Esophagus muscularis mucosa (tissue), 4 donors: Measurements from ENCODE around the gene TSR1. TPM values are rescaled to one million over a fixed set of nuclear protein-coding genes. Genes with fewer than 3 reads are reported as not detected.

Source experiments
- DNase-seq: peaks from one replicate; pipeline ENCODE4 v3.0.0-alpha.2; 2017; ENCODE audit errors: extremely low spot score
- H3K27ac ChIP-seq, 4 donors: fragments of 200-600 bp; sonication (generic); replicated peaks in 1 of 4; 1 replicate in 3 of 4; 2 replicates in 1 of 4; pipeline ENCODE4 v1.5.1; 2016 to 2019; ENCODE audit warnings: mild to moderate bottlenecking in 1 of 4
- H3K27me3 ChIP-seq, 4 donors: fragments of 200-600 bp; sonication (generic); one replicate each; pipeline versions ENCODE4 v1.5.1 to v1.6.0; 2016 to 2019
- H3K36me3 ChIP-seq, 4 donors: fragments of 200-600 bp; sonication (generic); one replicate each; pipeline ENCODE4 v1.5.1; 2016 to 2019
- H3K4me1 ChIP-seq, 4 donors: fragments of 200-600 bp; sonication (generic); one replicate each; pipeline ENCODE4 v1.5.1; 2016 to 2019
- H3K4me3 ChIP-seq, 4 donors: fragments of 200-600 bp; sonication (generic); 1 replicate in 2 of 4; 2 replicates in 2 of 4; pipeline ENCODE4 v1.5.1; 2016 to 2019; ENCODE audit warnings: mild to moderate bottlenecking in 4 of 4, moderate library complexity in 1 of 4
- H3K9me3 ChIP-seq, 4 donors: fragments of 200-600 bp; sonication (generic); 1 replicate in 3 of 4; 2 replicates in 1 of 4; pipeline ENCODE4 v1.5.1; 2016 to 2019
- EP300 ChIP-seq: sonication (generic); formaldehyde crosslinking; IDR thresholded peaks from one replicate; pipeline ENCODE4 v1.6.1; 2017; ENCODE audit warnings: antibody characterized with exemption
- POLR2A ChIP-seq: fragments of 450-650 bp; IDR thresholded peaks from one replicate; pipeline ENCODE4 v1.6.1; 2017; ENCODE audit warnings: antibody characterized with exemption, moderate library complexity, mild to moderate bottlenecking, low read depth
- POLR2AphosphoS5 ChIP-seq, 2 donors: sonication (generic); formaldehyde crosslinking; IDR thresholded peaks; one replicate each; pipeline ENCODE4 v1.6.1; 2017; ENCODE audit warnings: antibody characterized with exemption in 2 of 2
- WGBS: methylation state at CpG from one replicate; pipeline ENCODE4 v1.1.5; 2018; 5-methylcytosine and 5-hydroxymethylcytosine counted together
- intact Hi-C: fragments of 100-400 bp; cut with DNase I; formaldehyde crosslinking; loops from one replicate; pipeline ENCODE4 v1.15.1; 2023
- total RNA-seq, 4 donors: library from RNA; depleted of rRNA; stranded (reverse); fragments of >200 nt; gene quantifications; one replicate each; pipeline versions ENCODE4 v1.1.0 to v1.2.1, GENCODE V29; 2016
- TF ChIP-seq, protein P1 (sequence below), 3 experiments: fragments of 200-600 bp in 2 of 3; fragments of 450-650 bp in 1 of 3; sonication (generic) in 2 of 3; IDR thresholded peaks; one replicate each; pipeline ENCODE4 v1.5.1; 2017 to 2019; ENCODE audit warnings: antibody characterized with exemption in 3 of 3, mild to moderate bottlenecking in 2 of 3, moderate library complexity in 1 of 3

The TSR1 gene
- total RNA-seq = 10 to 100 TPM; 49.0 to 57.2 (median 55.1) TPM

DNA sequence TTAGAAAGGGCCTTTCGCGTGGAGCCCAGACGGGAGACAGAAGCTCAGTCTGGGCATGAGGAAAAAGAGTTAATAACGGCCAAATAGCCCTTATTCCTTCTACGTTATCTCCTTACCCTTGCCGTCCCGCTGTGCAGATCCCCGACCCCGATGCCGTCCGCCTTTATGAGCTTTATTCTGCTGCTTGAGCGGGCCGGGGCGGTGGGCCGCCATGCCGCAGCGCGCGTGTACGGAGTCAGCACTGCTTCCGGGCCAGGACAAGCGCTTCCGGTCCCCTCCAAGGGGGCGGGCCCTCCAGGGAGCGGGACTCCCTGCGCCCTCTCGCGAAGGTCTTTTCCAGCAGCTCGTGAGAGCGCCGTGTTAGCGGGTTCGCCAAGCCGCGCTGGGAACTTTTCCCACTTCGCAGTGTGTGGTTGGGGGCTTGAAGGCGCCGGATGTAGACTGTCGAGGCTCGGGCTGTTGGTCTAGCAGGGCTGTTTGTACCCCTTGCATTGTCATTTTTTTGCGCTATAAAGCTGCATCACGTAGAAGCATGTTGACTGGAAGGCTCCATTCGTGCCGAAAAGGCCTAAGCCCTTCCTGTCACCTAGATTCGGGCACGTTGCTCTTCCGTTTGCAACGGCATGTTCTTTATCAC is at the start of gene TSR1:
Gene TSR1 (minus strand): TSS at position 243 of the 637 bp plus-strand sequence. CDS start 30 bp downstream, at position 213.
- no peaks in the 10 kb centered on the region for H3K9me3 ChIP-seq
- DNase-seq = no peak
- TF ChIP-seq POLR2A (peak; percentile 57), POLR2AphosphoS5 (IDR thresholded peaks at IDR 0.05) (peak; percentile 95 to 97), EP300 (no peak)
- TF ChIP-seq, protein P1, sequence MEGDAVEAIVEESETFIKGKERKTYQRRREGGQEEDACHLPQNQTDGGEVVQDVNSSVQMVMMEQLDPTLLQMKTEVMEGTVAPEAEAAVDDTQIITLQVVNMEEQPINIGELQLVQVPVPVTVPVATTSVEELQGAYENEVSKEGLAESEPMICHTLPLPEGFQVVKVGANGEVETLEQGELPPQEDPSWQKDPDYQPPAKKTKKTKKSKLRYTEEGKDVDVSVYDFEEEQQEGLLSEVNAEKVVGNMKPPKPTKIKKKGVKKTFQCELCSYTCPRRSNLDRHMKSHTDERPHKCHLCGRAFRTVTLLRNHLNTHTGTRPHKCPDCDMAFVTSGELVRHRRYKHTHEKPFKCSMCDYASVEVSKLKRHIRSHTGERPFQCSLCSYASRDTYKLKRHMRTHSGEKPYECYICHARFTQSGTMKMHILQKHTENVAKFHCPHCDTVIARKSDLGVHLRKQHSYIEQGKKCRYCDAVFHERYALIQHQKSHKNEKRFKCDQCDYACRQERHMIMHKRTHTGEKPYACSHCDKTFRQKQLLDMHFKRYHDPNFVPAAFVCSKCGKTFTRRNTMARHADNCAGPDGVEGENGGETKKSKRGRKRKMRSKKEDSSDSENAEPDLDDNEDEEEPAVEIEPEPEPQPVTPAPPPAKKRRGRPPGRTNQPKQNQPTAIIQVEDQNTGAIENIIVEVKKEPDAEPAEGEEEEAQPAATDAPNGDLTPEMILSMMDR (IDR thresholded peaks at IDR 0.05) = peak in 2 of 3 experiments; percentile 26 to 41
- peak within 1 kb of the TSS; percentile 83 to 99 (median 97) for H3K4me3 ChIP-seq
- peaks cover 33 to 47% (median 41%) of the 10 kb centered on the region in 4 donors for H3K36me3 ChIP-seq
- intact Hi-C loops = loop anchor here (5.0 kb wide), 1 partner anchor 71 kb away; no protein-coding TSS in a partner anchor
- WGBS = under 1% methylated on average over 39 of the region's 48 CpGs
- H3K27ac ChIP-seq = peak within 1 kb of the TSS; percentile 89 to 95 (median 94)
- peaks cover 14 to 36% (median 32%) of the 10 kb centered on the region in 4 donors for H3K4me1 ChIP-seq
- no peaks in the 10 kb centered on the region for H3K27me3 ChIP-seq

DNA sequence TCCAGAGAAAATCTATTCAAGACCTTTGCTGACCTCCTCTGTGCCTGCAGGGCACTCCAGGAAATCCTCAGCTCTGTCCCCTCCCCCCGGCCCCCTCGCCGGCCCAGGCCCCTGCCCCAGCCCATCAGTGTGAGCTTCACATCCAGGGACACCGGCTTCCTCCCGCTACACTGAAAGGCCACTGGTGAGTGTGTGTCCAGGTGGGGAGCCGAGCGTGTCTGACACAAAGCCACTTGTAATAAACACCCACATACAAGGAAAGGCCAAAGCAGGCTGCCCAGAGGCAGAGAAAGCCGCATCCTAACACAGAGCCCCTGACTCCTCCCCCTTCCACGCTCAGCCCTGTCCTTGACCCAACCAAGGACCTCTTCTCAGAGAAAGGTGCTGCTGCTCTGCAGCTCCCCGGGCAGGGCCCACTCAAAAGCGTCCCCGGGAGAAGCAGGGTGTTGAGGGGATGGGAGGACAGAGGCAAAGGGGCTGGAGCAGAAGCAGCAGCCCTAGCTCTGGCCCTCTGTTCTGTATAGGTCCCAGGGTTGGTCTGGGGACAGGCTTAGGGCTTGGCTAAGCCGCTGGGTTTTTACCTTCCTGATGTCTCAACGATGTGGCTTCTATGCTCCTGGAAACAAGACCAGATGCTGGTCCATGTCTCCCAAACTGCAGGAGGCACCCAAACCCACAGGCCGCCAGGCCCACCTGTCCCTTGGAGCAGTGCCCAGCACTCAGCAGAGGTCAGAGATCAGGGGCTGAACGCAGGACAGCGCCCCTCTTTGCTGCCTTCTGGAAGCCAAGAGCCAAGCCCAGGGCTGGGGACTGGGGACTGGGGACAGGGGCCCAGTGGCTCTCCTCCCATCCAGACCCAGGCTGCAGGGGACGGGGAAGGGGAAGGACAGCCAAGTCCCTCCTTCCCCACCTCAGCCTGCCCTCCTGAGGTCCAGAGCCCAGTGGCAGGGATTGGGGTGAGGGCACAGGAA is 49.3 kb upstream of the TSR1 start:
- no peak overlapping the region for H3K4me3 ChIP-seq
- 52% methylated on average over 11 of the region's 18 CpGs for WGBS
- DNase-seq = no peak
- peaks cover 12 to 82% (median 53%) of the 10 kb centered on the region in 4 donors for H3K4me1 ChIP-seq
- TF ChIP-seq EP300 (no peak), POLR2AphosphoS5 (IDR thresholded peaks at IDR 0.05) (no peak), POLR2A (no peak)
- TF ChIP-seq, protein P1 (IDR thresholded peaks at IDR 0.05) = no peak
- no peaks in the 10 kb centered on the region for H3K9me3 ChIP-seq
- H3K36me3 ChIP-seq = peaks cover 6 to 59% (median 46%) of the 10 kb centered on the region in 4 donors
- H3K27ac ChIP-seq = peak overlapping the region in 2 of 4 donors; percentile 8 to 20
- H3K27me3 ChIP-seq = no peaks in the 10 kb centered on the region
- intact Hi-C loops = no loop called here

DNA sequence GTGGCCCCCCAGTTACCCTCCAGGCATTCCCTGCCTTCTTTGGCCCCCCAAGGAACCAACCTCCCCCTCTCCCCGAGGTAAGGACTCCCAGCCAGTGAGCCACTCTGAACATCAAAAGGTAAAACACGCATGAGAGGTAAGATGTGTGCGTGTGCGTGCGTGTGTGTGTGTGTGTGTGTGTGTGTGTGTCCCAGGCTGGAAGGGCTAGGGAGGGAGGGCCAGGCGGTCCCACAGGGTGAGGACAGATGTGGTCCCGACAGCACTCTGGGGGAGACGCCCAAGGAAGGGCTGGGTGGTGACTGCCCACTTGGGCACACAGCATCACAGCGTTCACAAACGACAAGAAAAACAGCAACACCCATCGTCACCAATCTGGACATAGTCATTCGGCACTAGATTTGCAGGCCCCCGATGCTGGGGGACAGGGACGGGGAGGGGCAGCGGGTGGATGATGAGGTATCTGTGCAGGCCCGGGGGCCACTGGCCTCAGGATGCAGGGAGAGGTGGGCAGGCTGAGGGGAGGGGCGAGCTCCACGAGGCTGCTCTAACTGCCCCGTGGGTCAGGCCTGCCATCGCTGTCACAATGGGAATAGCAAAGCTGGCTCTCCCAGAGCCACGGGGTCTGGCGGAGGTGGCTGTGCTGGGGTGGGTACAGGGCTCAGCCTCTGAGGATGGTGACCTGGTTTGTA is 48.3 kb upstream of the TSR1 start:
- Histone ChIP-seq H3K4me3 (no peak overlapping the region), H3K9me3 (no peaks in the 10 kb centered on the region), H3K27ac (peak overlapping the region in 2 of 4 donors; percentile 8 to 20), H3K36me3 (peaks cover 6 to 68% (median 55%) of the 10 kb centered on the region in 4 donors), H3K4me1 (peaks cover 3 to 73% (median 45%) of the 10 kb centered on the region in 4 donors), H3K27me3 (no peaks in the 10 kb centered on the region)
- DNase-seq = no peak
- WGBS = 79% methylated on average over 7 of the region's 22 CpGs
- TF ChIP-seq POLR2A = no peak
- TF ChIP-seq EP300 = no peak
- TF ChIP-seq, protein P1 (IDR thresholded peaks at IDR 0.05) = no peak
- TF ChIP-seq POLR2AphosphoS5 (IDR thresholded peaks at IDR 0.05) = no peak
- intact Hi-C loops = no loop called here

DNA sequence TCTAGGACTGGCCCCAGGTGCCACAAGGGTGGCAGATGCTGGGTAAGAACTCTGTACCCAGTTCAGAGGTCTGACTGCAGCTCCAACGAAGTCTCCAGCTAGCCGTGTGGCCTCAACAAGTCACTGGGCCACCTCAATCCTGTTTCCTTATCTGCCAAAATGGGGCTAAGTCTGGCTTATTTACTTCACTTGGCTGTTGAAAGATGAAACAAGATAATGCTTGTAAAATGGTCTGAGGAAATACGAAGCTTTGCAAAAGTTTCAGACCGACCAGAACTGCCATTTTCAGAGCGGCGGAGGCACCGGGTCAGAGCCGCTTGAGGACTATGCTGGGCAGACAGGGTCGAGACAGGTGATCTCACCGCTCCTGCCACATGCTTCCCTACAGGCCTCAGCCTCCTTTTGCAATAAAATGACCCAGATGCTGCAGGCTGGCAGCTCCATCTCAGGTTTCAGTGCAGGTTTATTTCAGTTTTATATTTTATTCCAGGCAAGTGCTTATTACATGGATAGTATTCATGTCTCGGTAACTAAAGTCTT is 47.4 kb upstream of the TSR1 start:
- TF ChIP-seq POLR2A (no peak), EP300 (no peak), POLR2AphosphoS5 (IDR thresholded peaks at IDR 0.05) (no peak)
- TF ChIP-seq, protein P1 (IDR thresholded peaks at IDR 0.05) = no peak

More for the DNA sequence above, 47.4 kb upstream of the TSR1 start:
- DNase-seq = no peak
- 83% methylated on average over 5 of the region's 11 CpGs for WGBS
- Histone ChIP-seq H3K36me3 (peaks cover 6 to 77% (median 64%) of the 10 kb centered on the region in 4 donors), H3K4me3 (no peak overlapping the region), H3K4me1 (peaks cover 0 to 64% (median 36%) of the 10 kb centered on the region in 4 donors), H3K27me3 (no peaks in the 10 kb centered on the region), H3K27ac (peak overlapping the region in 2 of 4 donors; percentile 51 to 64), H3K9me3 (no peaks in the 10 kb centered on the region)
- intact Hi-C loops = loop anchor here (1.0 kb wide), 1 partner anchor 33 kb away; no protein-coding TSS in a partner anchor
